Peyer's patch (tissue), 4 donors: ENCODE results near the gene ASPG.

Experiments
- POLR2A ChIP-seq, 2 donors: fragments of 450-650 bp; IDR thresholded peaks; one replicate each; pipeline ENCODE4 v1.5.1; 2017; ENCODE audit warnings: antibody characterized with exemption in 2 of 2, mild to moderate bottlenecking in 2 of 2, moderate library complexity in 2 of 2
- TF ChIP-seq, protein P1 (sequence below), 6 experiments: fragments of 450-650 bp in 4 of 6; fragments of 200-600 bp in 2 of 6; sonication (generic) in 1 of 6; IDR thresholded peaks; one replicate each; pipeline ENCODE4 v1.5.1; 2017 to 2019; ENCODE audit warnings: antibody characterized with exemption in 6 of 6, mild to moderate bottlenecking in 3 of 6, moderate library complexity in 1 of 6

DNA sequence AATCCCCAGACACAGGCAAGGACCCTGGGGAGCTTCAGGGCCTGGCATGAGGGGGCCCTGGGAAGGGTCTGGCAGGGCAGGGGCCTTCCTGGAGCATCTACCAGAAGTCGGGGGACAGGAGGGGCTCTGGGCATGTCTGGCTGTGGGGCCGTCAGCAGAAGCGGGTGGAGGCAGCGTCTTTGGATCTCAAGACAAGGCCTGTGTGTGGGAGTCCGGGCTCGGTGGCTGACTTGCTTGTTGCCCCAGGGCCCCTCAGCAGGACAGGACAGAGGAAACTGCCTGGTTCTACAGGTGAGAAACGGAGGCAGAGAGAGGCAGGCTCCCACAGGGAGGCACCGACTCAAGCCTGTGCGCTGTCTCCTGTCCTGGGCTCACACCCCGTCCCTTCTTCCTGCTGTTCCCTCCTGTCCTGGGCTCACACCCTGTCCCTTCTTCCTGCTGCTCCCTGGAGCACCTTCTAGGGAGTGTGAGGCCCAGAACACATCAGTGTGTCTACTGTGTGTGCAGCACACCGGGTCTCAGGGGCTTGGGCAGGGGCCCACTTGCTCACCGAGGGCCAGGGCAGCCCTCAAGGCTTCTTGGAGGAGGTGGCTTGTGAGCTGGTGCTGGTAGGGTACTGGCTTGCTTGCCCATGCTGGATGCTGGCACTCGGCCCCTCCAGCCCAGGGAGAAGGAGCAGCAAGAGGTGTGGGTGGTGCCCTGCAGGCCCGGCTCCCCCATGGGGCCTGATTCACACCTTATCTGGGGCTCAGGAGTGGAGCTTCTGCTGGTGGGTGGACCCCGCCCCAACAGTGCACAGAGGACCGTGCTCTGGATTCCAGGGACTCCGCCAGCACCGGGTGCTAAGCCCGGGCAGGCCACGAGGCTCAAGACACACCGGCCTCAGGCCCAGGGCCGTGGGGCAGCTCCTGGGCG is 14.9 kb downstream of the ASPG start:
- TF ChIP-seq POLR2A (IDR thresholded peaks at IDR 0.05): no peak
- TF ChIP-seq, protein P1, sequence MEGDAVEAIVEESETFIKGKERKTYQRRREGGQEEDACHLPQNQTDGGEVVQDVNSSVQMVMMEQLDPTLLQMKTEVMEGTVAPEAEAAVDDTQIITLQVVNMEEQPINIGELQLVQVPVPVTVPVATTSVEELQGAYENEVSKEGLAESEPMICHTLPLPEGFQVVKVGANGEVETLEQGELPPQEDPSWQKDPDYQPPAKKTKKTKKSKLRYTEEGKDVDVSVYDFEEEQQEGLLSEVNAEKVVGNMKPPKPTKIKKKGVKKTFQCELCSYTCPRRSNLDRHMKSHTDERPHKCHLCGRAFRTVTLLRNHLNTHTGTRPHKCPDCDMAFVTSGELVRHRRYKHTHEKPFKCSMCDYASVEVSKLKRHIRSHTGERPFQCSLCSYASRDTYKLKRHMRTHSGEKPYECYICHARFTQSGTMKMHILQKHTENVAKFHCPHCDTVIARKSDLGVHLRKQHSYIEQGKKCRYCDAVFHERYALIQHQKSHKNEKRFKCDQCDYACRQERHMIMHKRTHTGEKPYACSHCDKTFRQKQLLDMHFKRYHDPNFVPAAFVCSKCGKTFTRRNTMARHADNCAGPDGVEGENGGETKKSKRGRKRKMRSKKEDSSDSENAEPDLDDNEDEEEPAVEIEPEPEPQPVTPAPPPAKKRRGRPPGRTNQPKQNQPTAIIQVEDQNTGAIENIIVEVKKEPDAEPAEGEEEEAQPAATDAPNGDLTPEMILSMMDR (IDR thresholded peaks at IDR 0.05): no peak
